ENCODE results near the gene ZBTB24.

ZBTB24 gene

GRCh38 chr6:109448615-109449014, 34.4 kb downstream of the ZBTB24 start:
- Histone ChIP-seq H3K9me3 (no peaks in the 10 kb centered on the region), H3K36me3 (replicated peaks) (peaks cover 24% of the 10 kb centered on the region)
- in situ Hi-C loops (cut with MboI; ENCODE audit: low sequenced_read_pairs), result no loop called here

GRCh38 chr6:109447878-109448555, 35.0 kb downstream of the ZBTB24 start:
- no peaks in the 10 kb centered on the region for H3K9me3 ChIP-seq
- H3K27me3 ChIP-seq (ENCODE audit: low read depth), result no peaks in the 10 kb centered on the region
- in situ Hi-C loops (cut with MboI; ENCODE audit: low sequenced_read_pairs), result no loop called here
- no peaks in the 10 kb centered on the region for H3K4me1 ChIP-seq
- peaks cover 30% of the 10 kb centered on the region for H3K36me3 ChIP-seq (replicated peaks)
- H3K4me3 ChIP-seq, result no peak overlapping the region
- peak in 1 of 2 experiments; percentile 35 for DNase-seq (ENCODE audit: low spot score in 2 of 2)

More at GRCh38 chr6:109448615-109449014, 34.4 kb downstream of the ZBTB24 start:
- no peak for DNase-seq (ENCODE audit: low spot score in 2 of 2)
- Histone ChIP-seq H3K4me1 (no peaks in the 10 kb centered on the region), H3K4me3 (no peak overlapping the region), H3K27me3 (ENCODE audit: low read depth) (no peaks in the 10 kb centered on the region)

DNA sequence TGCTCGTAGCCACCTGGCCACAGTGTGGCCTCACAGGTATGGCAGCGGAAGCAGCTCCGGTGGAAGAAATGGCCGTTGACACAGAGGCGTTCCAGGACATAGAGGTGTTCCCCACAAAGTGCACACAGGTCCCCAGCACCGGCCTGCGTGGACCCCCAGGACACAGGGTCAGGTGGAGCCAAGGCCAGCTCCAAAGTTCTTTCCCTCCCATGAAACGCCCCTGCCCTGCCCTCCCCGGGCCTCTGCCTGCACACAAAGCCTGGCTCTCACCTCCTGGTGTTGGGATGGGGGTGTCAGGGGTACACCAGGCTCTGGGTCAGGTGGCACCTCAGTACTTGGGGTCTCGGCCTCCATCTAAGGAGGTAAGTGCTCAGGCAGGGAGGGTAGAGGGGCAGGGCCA, 35.9 kb downstream of the ZBTB24 start:
- no peaks in the 10 kb centered on the region for H3K4me1 ChIP-seq
- DNase-seq (ENCODE audit: low spot score in 2 of 2), result no peak
- no peaks in the 10 kb centered on the region for H3K9me3 ChIP-seq
- H3K27me3 ChIP-seq (ENCODE audit: low read depth), result no peaks in the 10 kb centered on the region
- peaks cover 37% of the 10 kb centered on the region for H3K36me3 ChIP-seq (replicated peaks)
- in situ Hi-C loops (cut with MboI; ENCODE audit: low sequenced_read_pairs), result no loop called here
- no peak overlapping the region for H3K4me3 ChIP-seq

DNA sequence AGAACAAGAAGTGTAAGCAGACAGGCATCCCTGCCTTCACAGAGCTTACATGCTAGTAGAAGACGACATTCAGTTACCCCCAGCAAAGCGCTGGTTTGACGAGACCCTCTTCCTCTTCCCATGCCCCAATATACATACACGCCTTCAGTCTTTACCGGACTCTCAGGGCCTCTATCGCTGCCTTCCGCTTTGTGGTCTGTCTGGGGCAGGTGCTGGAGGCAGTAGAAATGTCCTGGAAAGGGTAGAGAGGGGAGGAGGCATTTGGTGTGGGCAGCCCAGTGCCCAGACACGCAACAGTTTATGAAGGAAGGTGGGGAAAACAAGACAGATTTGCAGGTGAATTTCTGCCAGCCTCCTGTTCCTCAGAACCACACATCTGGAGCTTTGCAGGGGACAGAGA, 36.5 kb downstream of the ZBTB24 start:
- H3K9me3 ChIP-seq, result no peaks in the 10 kb centered on the region
- no peak for DNase-seq (ENCODE audit: low spot score in 2 of 2)
- H3K4me3 ChIP-seq, result no peak overlapping the region
- peaks cover 4% of the 10 kb centered on the region for H3K4me1 ChIP-seq
- in situ Hi-C loops (cut with MboI; ENCODE audit: low sequenced_read_pairs), result no loop called here
- H3K36me3 ChIP-seq (replicated peaks), result peaks cover 41% of the 10 kb centered on the region
- no peaks in the 10 kb centered on the region for H3K27me3 ChIP-seq (ENCODE audit: low read depth)

GRCh38 chr6:109446072-109446471, 36.9 kb downstream of the ZBTB24 start:
- no peaks in the 10 kb centered on the region for H3K9me3 ChIP-seq
- H3K4me3 ChIP-seq, result no peak overlapping the region
- H3K4me1 ChIP-seq, result peaks cover 7% of the 10 kb centered on the region
- H3K36me3 ChIP-seq (replicated peaks), result peaks cover 41% of the 10 kb centered on the region
- H3K27me3 ChIP-seq (ENCODE audit: low read depth), result no peaks in the 10 kb centered on the region
- no peak for DNase-seq (ENCODE audit: low spot score in 2 of 2)
- in situ Hi-C loops (cut with MboI; ENCODE audit: low sequenced_read_pairs), result no loop called here

DNA sequence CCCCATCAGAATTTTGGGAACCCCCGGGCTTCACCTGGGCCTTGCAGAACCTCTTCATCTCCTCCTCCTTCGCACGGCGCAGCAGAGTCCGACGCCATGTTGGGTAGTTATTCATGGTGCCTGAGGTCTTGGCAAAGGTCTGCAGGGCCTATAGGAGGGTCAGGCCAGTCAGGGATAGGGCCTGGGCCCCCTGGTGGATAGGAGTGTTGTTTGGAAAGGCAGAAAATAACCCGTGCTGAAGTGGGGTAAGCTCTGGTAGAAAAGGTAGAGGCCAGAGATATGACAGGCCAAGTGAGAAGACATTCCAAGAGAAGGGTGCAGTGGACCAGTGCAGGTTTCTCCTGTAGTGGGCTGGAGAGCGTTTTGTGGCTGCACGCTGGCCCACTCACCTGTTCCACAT, 37.6 kb downstream of the ZBTB24 start:
- no peak overlapping the region for H3K4me3 ChIP-seq
- H3K36me3 ChIP-seq (replicated peaks), result peaks cover 41% of the 10 kb centered on the region
- in situ Hi-C loops (cut with MboI; ENCODE audit: low sequenced_read_pairs), result no loop called here
- peaks cover 7% of the 10 kb centered on the region for H3K4me1 ChIP-seq
- no peak for DNase-seq (ENCODE audit: low spot score in 2 of 2)
- H3K27me3 ChIP-seq (ENCODE audit: low read depth), result no peaks in the 10 kb centered on the region
- H3K9me3 ChIP-seq, result no peaks in the 10 kb centered on the region

- H3K4me1 ChIP-seq, result peaks cover 12% of the 10 kb centered on the region
- no peaks in the 10 kb centered on the region for H3K9me3 ChIP-seq
- no peak for DNase-seq (ENCODE audit: low spot score in 2 of 2)
- no peak overlapping the region for H3K4me3 ChIP-seq
- H3K27me3 ChIP-seq (ENCODE audit: low read depth), result no peaks in the 10 kb centered on the region
- in situ Hi-C loops (cut with MboI; ENCODE audit: low sequenced_read_pairs), result no loop called here
- peaks cover 41% of the 10 kb centered on the region for H3K36me3 ChIP-seq (replicated peaks)
These were observed 39.5 kb downstream of the ZBTB24 start for GRCh38 chr6:109443425-109443950.

- Histone ChIP-seq H3K36me3 (replicated peaks) (peaks cover 41% of the 10 kb centered on the region), H3K9me3 (no peaks in the 10 kb centered on the region), H3K4me3 (no peak overlapping the region), H3K27me3 (ENCODE audit: low read depth) (no peaks in the 10 kb centered on the region), H3K4me1 (peaks cover 12% of the 10 kb centered on the region)
- DNase-seq (ENCODE audit: low spot score in 2 of 2), result no peak
- in situ Hi-C loops (cut with MboI; ENCODE audit: low sequenced_read_pairs), result no loop called here
These were observed 40.6 kb downstream of the ZBTB24 start for GRCh38 chr6:109442393-109442924.

- DNase-seq (ENCODE audit: low spot score in 2 of 2), result peak; percentile 47 to 72
- Histone ChIP-seq H3K27me3 (ENCODE audit: low read depth) (no peaks in the 10 kb centered on the region), H3K9me3 (no peaks in the 10 kb centered on the region), H3K36me3 (replicated peaks) (peaks cover 36% of the 10 kb centered on the region), H3K4me1 (peaks cover 12% of the 10 kb centered on the region), H3K4me3 (peak overlapping the region; percentile 79)
- in situ Hi-C loops (cut with MboI; ENCODE audit: low sequenced_read_pairs), result no loop called here
These were observed 41.8 kb downstream of the ZBTB24 start for GRCh38 chr6:109441069-109441816.

DNA sequence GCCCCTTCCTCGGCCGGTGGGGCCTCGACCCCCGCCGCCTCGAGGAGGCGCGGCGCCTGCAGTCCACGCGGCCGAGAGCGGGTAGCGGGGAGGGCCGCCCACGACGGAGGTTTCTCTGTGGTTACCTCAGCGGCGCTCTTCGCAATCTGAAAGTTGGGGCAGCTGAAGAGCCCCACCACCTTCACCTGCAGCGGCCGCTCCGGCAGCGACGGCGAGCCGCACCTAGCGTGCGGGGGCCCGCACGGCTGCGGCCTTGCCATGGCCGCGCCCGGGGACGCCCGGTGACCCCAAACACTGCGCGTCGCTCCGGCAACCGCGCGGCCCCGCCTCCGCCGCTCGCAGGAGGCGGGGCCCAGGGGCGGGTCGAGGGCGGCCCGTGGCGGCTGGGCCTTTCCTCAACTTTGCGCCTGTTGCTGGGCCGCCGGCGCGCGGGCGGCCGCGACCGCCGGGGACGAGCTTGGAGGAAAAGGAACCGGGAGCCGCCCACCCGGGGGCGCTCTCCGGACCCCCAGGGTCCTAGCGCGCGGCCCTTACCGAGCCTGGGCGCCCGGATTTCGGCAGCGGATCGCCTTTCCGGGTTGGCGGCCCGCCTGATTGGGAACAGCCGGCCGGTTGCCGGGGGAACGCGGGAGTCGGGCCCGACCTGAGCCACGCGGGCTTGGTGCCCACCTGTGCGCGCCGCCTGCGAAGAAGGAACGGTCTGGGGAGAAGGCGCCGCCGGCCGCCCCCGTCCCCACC, 42.5 kb downstream of the ZBTB24 start, which contains the start of the genes PPIL6 and SMPD2:
PPIL6 (minus strand) TSS at position 298 of the 738 bp plus-strand sequence; CDS start at position 260, 38 bp downstream.
SMPD2 (plus strand) TSS at position 394 of the 738 bp plus-strand sequence. CDS start 398 bp downstream, outside the sequence.
- Histone ChIP-seq H3K9me3 (no peaks in the 10 kb centered on the region), H3K27me3 (ENCODE audit: low read depth) (no peaks in the 10 kb centered on the region), H3K4me1 (peaks cover 12% of the 10 kb centered on the region), H3K4me3 (peak within 1 kb of the TSS; percentile 79), H3K36me3 (replicated peaks) (peaks cover 33% of the 10 kb centered on the region)
- peak; percentile 86 to 90 for DNase-seq (ENCODE audit: low spot score in 2 of 2)
- in situ Hi-C loops (cut with MboI; ENCODE audit: low sequenced_read_pairs), result no loop called here

DNA sequence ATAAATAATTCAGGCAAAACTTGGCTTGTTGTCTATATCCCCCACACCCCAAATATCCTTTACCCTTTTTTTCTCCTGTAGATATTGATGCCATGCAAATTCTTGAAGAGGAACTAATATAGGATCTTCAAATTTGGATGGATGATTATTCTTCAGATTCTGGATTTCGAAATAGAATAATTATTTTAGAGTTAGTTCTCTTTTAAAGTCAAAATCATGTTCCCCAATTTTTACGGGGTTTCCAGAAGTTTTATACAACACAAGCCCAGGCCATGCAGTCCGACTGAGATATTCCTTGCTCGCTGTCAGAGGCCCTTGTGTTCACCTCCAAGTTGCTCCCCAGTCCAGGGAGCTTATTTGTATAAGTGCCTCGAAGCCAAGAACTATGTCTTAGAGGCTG, 47.0 kb downstream of the ZBTB24 start:
- no peak for DNase-seq (ENCODE audit: low spot score in 2 of 2)
- in situ Hi-C loops (cut with MboI; ENCODE audit: low sequenced_read_pairs), result no loop called here
- peaks cover 16% of the 10 kb centered on the region for H3K4me1 ChIP-seq
- H3K36me3 ChIP-seq (replicated peaks), result no peaks in the 10 kb centered on the region; the same call in 1 of the 2 replicates
- H3K4me3 ChIP-seq, result no peak overlapping the region
- no peaks in the 10 kb centered on the region for H3K9me3 ChIP-seq
- no peaks in the 10 kb centered on the region for H3K27me3 ChIP-seq (ENCODE audit: low read depth)

GRCh38 chr6:109434456-109434855, 48.6 kb downstream of the ZBTB24 start:
- Histone ChIP-seq H3K4me3 (no peak overlapping the region), H3K27me3 (ENCODE audit: low read depth) (no peaks in the 10 kb centered on the region), H3K9me3 (no peaks in the 10 kb centered on the region), H3K36me3 (replicated peaks) (no peaks in the 10 kb centered on the region), H3K4me1 (peaks cover 10% of the 10 kb centered on the region)
- peak; percentile 47 to 66 for DNase-seq (ENCODE audit: low spot score in 2 of 2)
- in situ Hi-C loops (cut with MboI; ENCODE audit: low sequenced_read_pairs), result no loop called here

DNA sequence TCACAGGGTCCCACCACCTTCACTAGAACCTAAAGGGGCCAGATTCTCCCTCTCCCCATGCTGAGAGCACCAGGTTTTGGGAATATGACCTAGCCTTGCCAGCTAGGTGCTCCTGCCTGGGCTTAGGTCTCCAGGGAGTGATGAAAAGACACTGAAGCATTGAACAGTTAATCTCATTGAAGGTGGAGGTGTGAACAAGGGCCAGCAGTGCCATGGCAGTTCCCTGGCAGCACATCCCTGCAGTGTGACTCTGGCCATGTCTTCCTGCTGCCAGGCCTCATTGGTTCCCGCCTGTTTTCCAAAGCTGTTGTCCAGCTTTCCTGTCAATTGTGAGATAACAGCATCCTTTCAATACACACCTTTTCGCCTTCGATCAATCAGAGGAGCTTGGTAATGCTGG, 53.5 kb downstream of the ZBTB24 start:
- H3K36me3 ChIP-seq (replicated peaks), result no peaks in the 10 kb centered on the region
- H3K4me1 ChIP-seq, result peaks cover 5% of the 10 kb centered on the region
- DNase-seq (ENCODE audit: low spot score in 2 of 2), result no peak

More for the DNA sequence above, 53.5 kb downstream of the ZBTB24 start:
- H3K9me3 ChIP-seq, result no peaks in the 10 kb centered on the region
- H3K27me3 ChIP-seq (ENCODE audit: low read depth), result no peaks in the 10 kb centered on the region
- in situ Hi-C loops (cut with MboI; ENCODE audit: low sequenced_read_pairs), result no loop called here
- H3K4me3 ChIP-seq, result no peak overlapping the region
